H1 (cell line): ENCODE data around the gene GSG1L2. TPM values are rescaled to one million over a fixed set of nuclear protein-coding genes. Genes with fewer than 3 reads are reported as not detected.

Experiments used
- BACH1 ChIP-seq: IDR thresholded peaks from 2 replicates; pipeline ENCODE4 v1.6.1; 2012; ENCODE audit warnings: low read length, improper control_type of control experiment
- JUND ChIP-seq: IDR thresholded peaks from 2 replicates; pipeline ENCODE4 v1.6.1; 2011; ENCODE audit warnings: mild to moderate bottlenecking, improper control_type of control experiment, low read length
- NANOG ChIP-seq: IDR thresholded peaks from 2 replicates; pipeline ENCODE4 v1.6.1; 2011; ENCODE audit warnings: low read length, low read depth, mild to moderate bottlenecking, inconsistent platforms; ENCODE audit not compliant: insufficient read depth, poor library complexity, severe bottlenecking
- RXRA ChIP-seq: IDR thresholded peaks from 2 replicates; pipeline ENCODE4 v1.6.1; 2011; ENCODE audit warnings: low read depth, mild to moderate bottlenecking, low read length, moderate library complexity; ENCODE audit not compliant: insufficient read depth
- SAP30 ChIP-seq: fragments of 300-600 bp; sonication (generic); IDR thresholded peaks from 2 replicates; pipeline ENCODE4 v1.7.1; 2012; ENCODE audit warnings: low read length, moderate library complexity, mild to moderate bottlenecking, inconsistent platforms; ENCODE audit not compliant: insufficient read depth, insufficient replicate concordance
- YY1 ChIP-seq: IDR thresholded peaks from 2 replicates; pipeline ENCODE4 v1.6.1; 2011; ENCODE audit warnings: low read depth, mild to moderate bottlenecking, low read length
- polyA plus RNA-seq, 7 experiments: library from polyadenylated mRNA; depleted of rRNA in 3 of 7; stranded (reverse) in 5 of 7; unstranded in 2 of 7; fragments of >200 nt in 5 of 7; fragments of 200-250 nt in 2 of 7; gene quantifications; 1 replicate in 5 of 7; 2 replicates in 1 of 7; 4 replicates in 1 of 7; pipeline versions ENCODE4 v1.2.1 to v1.2.3, GENCODE V29; 2011 to 2013; ENCODE audit warnings: missing spikeins in 2 of 7, mixed read lengths in 2 of 7
- total RNA-seq: library from RNA; stranded (reverse); fragmentation: NEBNext Ultra II Directional; extraction: Animal tissue kit (Norgen Biotek cat#: 25700); gene quantifications from 2 replicates; pipeline ENCODE4 v1.2.1, GENCODE V29; 2021
- TF ChIP-seq, protein P1 (sequence below): fragments of 300-600 bp; sonication (generic); IDR thresholded peaks from 2 replicates; pipeline ENCODE4 v1.7.1; 2012; ENCODE audit warnings: low read length, moderate library complexity, mild to moderate bottlenecking, inconsistent platforms; ENCODE audit not compliant: insufficient replicate concordance

Gene GSG1L2
- total and polyA plus RNA-seq, 2 of the 8 experiments (the other 6 are each of a cell fraction or from before 2014, with no cell fraction given): not detected

GRCh38 chr17:9802697-9803096, 19.2 kb downstream of the GSG1L2 start (continued):
- TF ChIP-seq, protein P1, sequence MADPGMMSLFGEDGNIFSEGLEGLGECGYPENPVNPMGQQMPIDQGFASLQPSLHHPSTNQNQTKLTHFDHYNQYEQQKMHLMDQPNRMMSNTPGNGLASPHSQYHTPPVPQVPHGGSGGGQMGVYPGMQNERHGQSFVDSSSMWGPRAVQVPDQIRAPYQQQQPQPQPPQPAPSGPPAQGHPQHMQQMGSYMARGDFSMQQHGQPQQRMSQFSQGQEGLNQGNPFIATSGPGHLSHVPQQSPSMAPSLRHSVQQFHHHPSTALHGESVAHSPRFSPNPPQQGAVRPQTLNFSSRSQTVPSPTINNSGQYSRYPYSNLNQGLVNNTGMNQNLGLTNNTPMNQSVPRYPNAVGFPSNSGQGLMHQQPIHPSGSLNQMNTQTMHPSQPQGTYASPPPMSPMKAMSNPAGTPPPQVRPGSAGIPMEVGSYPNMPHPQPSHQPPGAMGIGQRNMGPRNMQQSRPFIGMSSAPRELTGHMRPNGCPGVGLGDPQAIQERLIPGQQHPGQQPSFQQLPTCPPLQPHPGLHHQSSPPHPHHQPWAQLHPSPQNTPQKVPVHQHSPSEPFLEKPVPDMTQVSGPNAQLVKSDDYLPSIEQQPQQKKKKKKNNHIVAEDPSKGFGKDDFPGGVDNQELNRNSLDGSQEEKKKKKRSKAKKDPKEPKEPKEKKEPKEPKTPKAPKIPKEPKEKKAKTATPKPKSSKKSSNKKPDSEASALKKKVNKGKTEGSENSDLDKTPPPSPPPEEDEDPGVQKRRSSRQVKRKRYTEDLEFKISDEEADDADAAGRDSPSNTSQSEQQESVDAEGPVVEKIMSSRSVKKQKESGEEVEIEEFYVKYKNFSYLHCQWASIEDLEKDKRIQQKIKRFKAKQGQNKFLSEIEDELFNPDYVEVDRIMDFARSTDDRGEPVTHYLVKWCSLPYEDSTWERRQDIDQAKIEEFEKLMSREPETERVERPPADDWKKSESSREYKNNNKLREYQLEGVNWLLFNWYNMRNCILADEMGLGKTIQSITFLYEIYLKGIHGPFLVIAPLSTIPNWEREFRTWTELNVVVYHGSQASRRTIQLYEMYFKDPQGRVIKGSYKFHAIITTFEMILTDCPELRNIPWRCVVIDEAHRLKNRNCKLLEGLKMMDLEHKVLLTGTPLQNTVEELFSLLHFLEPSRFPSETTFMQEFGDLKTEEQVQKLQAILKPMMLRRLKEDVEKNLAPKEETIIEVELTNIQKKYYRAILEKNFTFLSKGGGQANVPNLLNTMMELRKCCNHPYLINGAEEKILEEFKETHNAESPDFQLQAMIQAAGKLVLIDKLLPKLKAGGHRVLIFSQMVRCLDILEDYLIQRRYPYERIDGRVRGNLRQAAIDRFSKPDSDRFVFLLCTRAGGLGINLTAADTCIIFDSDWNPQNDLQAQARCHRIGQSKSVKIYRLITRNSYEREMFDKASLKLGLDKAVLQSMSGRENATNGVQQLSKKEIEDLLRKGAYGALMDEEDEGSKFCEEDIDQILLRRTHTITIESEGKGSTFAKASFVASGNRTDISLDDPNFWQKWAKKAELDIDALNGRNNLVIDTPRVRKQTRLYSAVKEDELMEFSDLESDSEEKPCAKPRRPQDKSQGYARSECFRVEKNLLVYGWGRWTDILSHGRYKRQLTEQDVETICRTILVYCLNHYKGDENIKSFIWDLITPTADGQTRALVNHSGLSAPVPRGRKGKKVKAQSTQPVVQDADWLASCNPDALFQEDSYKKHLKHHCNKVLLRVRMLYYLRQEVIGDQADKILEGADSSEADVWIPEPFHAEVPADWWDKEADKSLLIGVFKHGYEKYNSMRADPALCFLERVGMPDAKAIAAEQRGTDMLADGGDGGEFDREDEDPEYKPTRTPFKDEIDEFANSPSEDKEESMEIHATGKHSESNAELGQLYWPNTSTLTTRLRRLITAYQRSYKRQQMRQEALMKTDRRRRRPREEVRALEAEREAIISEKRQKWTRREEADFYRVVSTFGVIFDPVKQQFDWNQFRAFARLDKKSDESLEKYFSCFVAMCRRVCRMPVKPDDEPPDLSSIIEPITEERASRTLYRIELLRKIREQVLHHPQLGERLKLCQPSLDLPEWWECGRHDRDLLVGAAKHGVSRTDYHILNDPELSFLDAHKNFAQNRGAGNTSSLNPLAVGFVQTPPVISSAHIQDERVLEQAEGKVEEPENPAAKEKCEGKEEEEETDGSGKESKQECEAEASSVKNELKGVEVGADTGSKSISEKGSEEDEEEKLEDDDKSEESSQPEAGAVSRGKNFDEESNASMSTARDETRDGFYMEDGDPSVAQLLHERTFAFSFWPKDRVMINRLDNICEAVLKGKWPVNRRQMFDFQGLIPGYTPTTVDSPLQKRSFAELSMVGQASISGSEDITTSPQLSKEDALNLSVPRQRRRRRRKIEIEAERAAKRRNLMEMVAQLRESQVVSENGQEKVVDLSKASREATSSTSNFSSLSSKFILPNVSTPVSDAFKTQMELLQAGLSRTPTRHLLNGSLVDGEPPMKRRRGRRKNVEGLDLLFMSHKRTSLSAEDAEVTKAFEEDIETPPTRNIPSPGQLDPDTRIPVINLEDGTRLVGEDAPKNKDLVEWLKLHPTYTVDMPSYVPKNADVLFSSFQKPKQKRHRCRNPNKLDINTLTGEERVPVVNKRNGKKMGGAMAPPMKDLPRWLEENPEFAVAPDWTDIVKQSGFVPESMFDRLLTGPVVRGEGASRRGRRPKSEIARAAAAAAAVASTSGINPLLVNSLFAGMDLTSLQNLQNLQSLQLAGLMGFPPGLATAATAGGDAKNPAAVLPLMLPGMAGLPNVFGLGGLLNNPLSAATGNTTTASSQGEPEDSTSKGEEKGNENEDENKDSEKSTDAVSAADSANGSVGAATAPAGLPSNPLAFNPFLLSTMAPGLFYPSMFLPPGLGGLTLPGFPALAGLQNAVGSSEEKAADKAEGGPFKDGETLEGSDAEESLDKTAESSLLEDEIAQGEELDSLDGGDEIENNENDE: no peak
- no peak for TF ChIP-seq SAP30
- TF ChIP-seq BACH1: no peak
- no peak for TF ChIP-seq NANOG
- no peak for TF ChIP-seq RXRA
- TF ChIP-seq JUND: no peak
- TF ChIP-seq YY1: no peak
- TF ChIP-seq, all 59 proteins: peak for 0
